Left ventricle myocardium inferior (tissue), 1 donor: ENCODE results near the gene INIP. TPM values are rescaled to one million over a fixed set of nuclear protein-coding genes. Genes with fewer than 3 reads are reported as not detected.
A peak's percentile ranks its signal among the peaks of the same experiment; 100 is the strongest.

Experiments used
- DNase-seq: peaks from one replicate; pipeline ENCODE4 v3.0.0-alpha.2; 2020
- H3K27ac ChIP-seq: fragments of 200-600 bp; replicated peaks from 2 replicates; pipeline ENCODE4 v1.8.0; 2021
- H3K27me3 ChIP-seq: fragments of 200-600 bp; 2 replicates; pipeline ENCODE4 v1.8.0; 2021; ENCODE audit warnings: low read depth
- H3K36me3 ChIP-seq: fragments of 200-600 bp; 2 replicates; pipeline ENCODE4 v1.8.0; 2021
- H3K4me1 ChIP-seq: fragments of 200-600 bp; 2 replicates; pipeline ENCODE4 v1.8.0; 2021
- H3K4me3 ChIP-seq: fragments of 200-600 bp; 2 replicates; pipeline ENCODE4 v1.8.0; 2021; ENCODE audit warnings: mild to moderate bottlenecking, moderate library complexity
- H3K9me3 ChIP-seq: fragments of 200-600 bp; replicated peaks from 2 replicates; pipeline ENCODE4 v1.8.0; 2021
- intact Hi-C: fragments of 100-400 bp; cut with micrococcal nuclease; formaldehyde crosslinking; loops from one replicate; pipeline ENCODE4 v1.11.0; 2022
- long read RNA-seq: library from polyadenylated mRNA; unstranded; transcript quantifications from one replicate; pipeline ENCODE4 v2.0.0, GENCODE V29; 2021
- total RNA-seq: library from RNA; stranded (reverse); fragmentation: NEBNext Ultra II Directional; extraction: Animal tissue kit (Norgen Biotek cat#: 25700); gene quantifications from one replicate; pipeline ENCODE4 v1.2.1, GENCODE V29; 2021
- TF ChIP-seq, protein P1 (sequence below): fragments of 200-600 bp; IDR thresholded peaks from 2 replicates; pipeline ENCODE4 v1.8.0; 2021; ENCODE audit warnings: antibody characterized with exemption, mild to moderate bottlenecking, borderline replicate concordance
- donor health status: DM: no; HTN: yes; CAD: no; lungs with severe emphysema.

Gene INIP, protein sequence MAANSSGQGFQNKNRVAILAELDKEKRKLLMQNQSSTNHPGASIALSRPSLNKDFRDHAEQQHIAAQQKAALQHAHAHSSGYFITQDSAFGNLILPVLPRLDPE
- total RNA-seq = 15.2 TPM
- long read RNA-seq, full-length matches to known transcripts = 4 of 4 reads
- long read RNA-seq, partial matches to known transcripts = 0 of 4 reads
- long read RNA-seq, other reads (novel, unspliced or antisense) = 0 of 4 reads

DNA sequence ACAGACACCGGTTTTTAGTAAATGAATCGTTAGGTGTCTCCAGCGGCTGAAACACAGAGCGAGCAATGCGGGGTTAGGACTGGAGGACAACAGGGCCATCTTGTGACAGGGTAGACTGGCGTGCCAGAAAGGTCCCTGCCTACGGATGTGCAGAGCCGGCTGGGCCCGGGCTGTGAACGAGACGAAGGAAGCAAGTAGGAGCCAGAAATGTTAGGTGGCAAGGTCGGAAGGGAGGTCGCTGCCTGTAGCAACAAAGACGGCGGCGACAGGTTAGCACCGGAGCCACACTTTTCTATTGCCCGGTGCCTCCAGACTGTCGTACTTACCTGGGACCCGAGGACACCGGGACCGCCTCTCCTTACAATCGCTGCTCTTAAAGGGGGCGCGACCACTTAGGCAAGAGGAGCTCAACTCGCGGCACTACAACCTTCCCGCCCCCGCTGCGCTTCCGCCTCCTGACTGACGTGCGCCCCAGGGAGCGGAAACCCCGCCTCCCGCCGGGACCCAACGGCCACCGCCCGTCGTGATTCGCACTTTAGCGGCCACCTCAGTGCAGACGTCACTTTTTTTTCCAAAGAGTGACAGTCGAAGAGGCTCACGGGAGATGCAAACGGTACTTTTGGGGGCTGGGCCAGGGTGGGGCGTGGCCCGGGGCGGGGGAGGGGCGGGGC, at the start of gene INIP:
INIP (minus strand) TSS at position 457 of the 671 bp plus-strand sequence. CDS start 1,632 bp downstream, outside the sequence.
- TF ChIP-seq, protein P1, sequence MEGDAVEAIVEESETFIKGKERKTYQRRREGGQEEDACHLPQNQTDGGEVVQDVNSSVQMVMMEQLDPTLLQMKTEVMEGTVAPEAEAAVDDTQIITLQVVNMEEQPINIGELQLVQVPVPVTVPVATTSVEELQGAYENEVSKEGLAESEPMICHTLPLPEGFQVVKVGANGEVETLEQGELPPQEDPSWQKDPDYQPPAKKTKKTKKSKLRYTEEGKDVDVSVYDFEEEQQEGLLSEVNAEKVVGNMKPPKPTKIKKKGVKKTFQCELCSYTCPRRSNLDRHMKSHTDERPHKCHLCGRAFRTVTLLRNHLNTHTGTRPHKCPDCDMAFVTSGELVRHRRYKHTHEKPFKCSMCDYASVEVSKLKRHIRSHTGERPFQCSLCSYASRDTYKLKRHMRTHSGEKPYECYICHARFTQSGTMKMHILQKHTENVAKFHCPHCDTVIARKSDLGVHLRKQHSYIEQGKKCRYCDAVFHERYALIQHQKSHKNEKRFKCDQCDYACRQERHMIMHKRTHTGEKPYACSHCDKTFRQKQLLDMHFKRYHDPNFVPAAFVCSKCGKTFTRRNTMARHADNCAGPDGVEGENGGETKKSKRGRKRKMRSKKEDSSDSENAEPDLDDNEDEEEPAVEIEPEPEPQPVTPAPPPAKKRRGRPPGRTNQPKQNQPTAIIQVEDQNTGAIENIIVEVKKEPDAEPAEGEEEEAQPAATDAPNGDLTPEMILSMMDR = peak; percentile 5
- H3K4me3 ChIP-seq = peak within 1 kb of the TSS; percentile 88
- H3K4me1 ChIP-seq = peaks cover 19% of the 10 kb centered on the region
- intact Hi-C loops = no loop called here
- peak within 1 kb of the TSS; percentile 93 for H3K27ac ChIP-seq
- peaks cover 20% of the 10 kb centered on the region for H3K36me3 ChIP-seq
- no peaks in the 10 kb centered on the region for H3K27me3 ChIP-seq
- peaks cover 8% of the 10 kb centered on the region for H3K9me3 ChIP-seq
- DNase-seq = peak; percentile 96

DNA sequence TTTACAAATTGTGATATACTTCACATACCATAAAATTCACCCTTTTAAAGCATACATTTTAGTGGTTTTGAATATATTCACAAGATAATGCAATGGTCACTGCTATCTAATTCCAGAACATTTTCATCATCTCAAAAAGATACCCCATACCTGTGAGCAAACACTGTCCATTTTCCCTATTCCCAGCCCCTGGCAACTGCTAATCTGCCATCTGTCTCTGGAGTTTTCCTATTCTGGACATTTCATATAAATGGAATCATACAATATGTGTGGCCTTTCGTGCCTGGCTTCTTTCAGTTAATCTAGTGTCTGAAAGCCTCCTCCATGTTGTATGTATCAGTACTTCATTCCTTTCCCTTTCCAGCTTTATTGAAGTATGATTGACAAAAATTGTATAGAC, 47.4 kb upstream of the INIP start:
- intact Hi-C loops = no loop called here

DNA sequence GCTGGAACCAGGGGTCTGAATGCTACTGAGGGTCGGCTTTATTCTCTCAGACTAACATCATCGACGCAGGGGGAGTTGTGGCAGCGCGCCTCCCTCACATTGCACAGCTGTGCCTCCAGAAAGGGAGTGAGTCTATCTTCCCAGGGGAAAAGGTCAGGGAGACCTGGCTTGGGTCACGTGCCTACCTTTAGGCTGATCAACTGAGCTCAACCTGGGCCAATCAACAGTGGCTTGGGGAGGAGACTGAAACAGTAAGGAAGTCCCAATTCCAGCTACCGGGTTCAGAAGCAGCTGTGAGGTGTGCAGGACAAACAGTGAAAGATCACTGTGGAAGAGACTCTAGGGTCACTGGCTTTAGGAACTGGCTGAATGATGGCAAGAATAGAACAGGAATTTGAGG, 46.9 kb upstream of the INIP start:
- Histone ChIP-seq H3K27me3 (no peaks in the 10 kb centered on the region), H3K9me3 (peaks cover 12% of the 10 kb centered on the region), H3K27ac (no peak overlapping the region), H3K4me3 (no peak overlapping the region), H3K4me1 (peaks cover 22% of the 10 kb centered on the region), H3K36me3 (peaks cover 4% of the 10 kb centered on the region)
- no peak for DNase-seq
- intact Hi-C loops = no loop called here
- TF ChIP-seq, protein P1 = no peak

More for the DNA sequence above, 47.4 kb upstream of the INIP start:
- TF ChIP-seq, protein P1 = no peak
- peaks cover 4% of the 10 kb centered on the region for H3K36me3 ChIP-seq
- peaks cover 17% of the 10 kb centered on the region for H3K4me1 ChIP-seq
- H3K4me3 ChIP-seq = no peak overlapping the region
- no peak for DNase-seq
- H3K9me3 ChIP-seq = peaks cover 12% of the 10 kb centered on the region
- no peak overlapping the region for H3K27ac ChIP-seq
- H3K27me3 ChIP-seq = no peaks in the 10 kb centered on the region

DNA sequence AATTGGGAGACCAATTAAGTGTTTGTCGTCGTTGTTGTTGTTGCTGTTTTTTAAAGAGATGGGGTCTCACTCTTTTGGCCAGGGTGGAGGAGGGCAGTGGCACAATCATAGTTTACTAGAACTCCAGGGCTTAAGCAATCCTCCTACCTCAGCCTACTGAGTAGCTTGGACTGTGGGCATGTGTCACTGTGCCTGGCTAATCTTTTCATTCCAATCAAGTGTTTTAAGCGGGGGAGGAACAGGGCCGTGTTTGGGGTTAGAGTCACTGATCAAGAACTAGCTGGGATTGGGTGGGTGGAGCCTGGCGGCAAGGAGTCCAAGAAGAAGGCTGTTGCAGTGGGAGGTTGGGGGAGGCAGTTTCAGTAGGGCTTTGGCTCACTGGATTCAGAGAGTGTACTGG, 46.4 kb upstream of the INIP start:
- intact Hi-C loops = no loop called here
- TF ChIP-seq, protein P1 = no peak

DNA sequence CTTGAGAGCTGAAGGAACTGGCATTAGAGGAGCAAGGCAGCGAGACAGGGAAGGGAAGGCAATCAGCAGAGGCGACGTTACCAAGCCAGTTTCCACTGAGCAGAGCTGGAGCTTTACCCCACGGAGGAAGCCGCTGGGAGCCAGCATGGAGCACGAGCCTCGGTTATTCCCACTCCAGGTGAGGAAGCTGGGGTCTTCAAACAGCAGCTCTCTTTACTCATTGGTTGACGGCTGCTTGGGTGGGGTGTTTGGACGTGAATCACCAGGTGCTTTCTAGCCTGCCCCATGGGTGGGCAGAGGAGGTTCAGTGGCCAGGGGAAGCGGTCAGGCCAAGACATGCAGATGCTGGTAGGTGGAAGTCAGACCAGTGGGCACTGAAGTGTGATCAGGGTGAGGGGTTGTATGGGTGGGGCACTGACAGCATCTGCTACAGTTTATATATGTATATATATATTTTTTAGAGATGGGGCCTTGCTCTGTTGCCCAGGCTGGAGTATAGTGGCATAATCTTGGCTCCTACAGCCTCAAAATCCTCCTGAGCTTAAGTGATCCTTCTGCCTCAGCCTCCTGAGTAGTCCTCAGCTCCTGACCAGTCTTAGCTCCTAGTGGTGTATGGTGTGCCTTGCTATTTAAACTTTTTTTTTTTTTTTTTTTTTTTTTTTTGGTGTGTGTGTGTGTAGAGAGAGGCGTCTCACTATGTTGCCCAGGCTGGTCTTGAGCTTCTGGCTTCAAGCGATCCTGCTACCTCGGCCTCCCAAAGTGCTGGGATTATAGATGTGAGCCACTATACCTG, 45.0 kb upstream of the INIP start:
- peaks cover 17% of the 10 kb centered on the region for H3K4me1 ChIP-seq
- H3K36me3 ChIP-seq = peaks cover under 1% of the 10 kb centered on the region
- H3K9me3 ChIP-seq = peaks cover 12% of the 10 kb centered on the region
- TF ChIP-seq, protein P1 = no peak
- no peak overlapping the region for H3K27ac ChIP-seq
- no peaks in the 10 kb centered on the region for H3K27me3 ChIP-seq
- intact Hi-C loops = no loop called here
- no peak for DNase-seq
- H3K4me3 ChIP-seq = no peak overlapping the region

More for the DNA sequence above, 46.4 kb upstream of the INIP start:
- peaks cover 12% of the 10 kb centered on the region for H3K9me3 ChIP-seq
- DNase-seq = no peak
- no peak overlapping the region for H3K27ac ChIP-seq
- peaks cover 4% of the 10 kb centered on the region for H3K36me3 ChIP-seq
- H3K27me3 ChIP-seq = no peaks in the 10 kb centered on the region
- H3K4me1 ChIP-seq = peaks cover 19% of the 10 kb centered on the region
- no peak overlapping the region for H3K4me3 ChIP-seq
